BLaER1 treated with 17β-estradiol and CSF1 and Interleukin-3, amounts not matched to agents 10 nM and 100 nM (cell line): Measurements from ENCODE around the gene TTC34.

Source experiments
- H3K27ac ChIP-seq, 11 experiments: shearing (Covaris generic); formaldehyde crosslinking; 2 replicates each; pipeline ENCODE4 v1.8.1; 2022
- H3K27me3 ChIP-seq, 11 experiments: shearing (Covaris generic); formaldehyde crosslinking; 2 replicates each; pipeline ENCODE4 v1.8.1; 2022
- H3K36me3 ChIP-seq, 11 experiments: shearing (Covaris generic); formaldehyde crosslinking; 2 replicates each; pipeline ENCODE4 v1.8.1; 2022
- H3K4me1 ChIP-seq, 10 experiments: shearing (Covaris generic); formaldehyde crosslinking; 2 replicates each; pipeline ENCODE4 v1.8.1; 2022
- H3K4me2 ChIP-seq, 11 experiments: shearing (Covaris generic); formaldehyde crosslinking; 2 replicates each; pipeline ENCODE4 v1.8.1; 2022
- H3K4me3 ChIP-seq, 10 experiments: shearing (Covaris generic); formaldehyde crosslinking; 2 replicates each; pipeline ENCODE4 v1.8.1; 2022
- H3K9ac ChIP-seq, 11 experiments: shearing (Covaris generic); formaldehyde crosslinking; 2 replicates each; pipeline ENCODE4 v1.8.1; 2022
- H3K9me3 ChIP-seq, 11 experiments: shearing (Covaris generic); formaldehyde crosslinking; replicated peaks in 1 of 11; 2 replicates each; pipeline ENCODE4 v1.8.1; 2022
- H4K20me1 ChIP-seq, 11 experiments: shearing (Covaris generic); formaldehyde crosslinking; 2 replicates each; pipeline ENCODE4 v1.8.1; 2022
- Cebpa-rat ChIP-seq, 11 experiments: shearing (Covaris generic); IDR thresholded peaks; 2 replicates each; pipeline ENCODE4 v1.8.1; 2022

The TTC34 gene

GRCh38 chr1:2801535-2802291 is at the start of gene TTC34:
TTC34 (minus strand) TSS chr1:2801693; CDS start chr1:2800827, 866 bp downstream.
- Histone ChIP-seq H3K9me3 (no peaks in the 10 kb centered on the region), H3K4me2 (peak within 1 kb of the TSS; percentile 68 to 87 (median 79))

GRCh38 chr1:2850502-2850901 is 49.0 kb upstream of the TTC34 start:
- Histone ChIP-seq H3K4me2 (no peak overlapping the region), H3K27ac (no peak overlapping the region), H4K20me1 (peaks cover 0 to 9% (median 0%) of the 10 kb centered on the region in 11 experiments; a peak in 6 of 22 replicates), H3K9me3 (no peaks in the 10 kb centered on the region), H3K9ac (no peak overlapping the region), H3K36me3 (no peaks in the 10 kb centered on the region), H3K4me1 (peaks cover 5 to 29% (median 17%) of the 10 kb centered on the region in 10 experiments), H3K27me3 (peaks cover 3 to 42% (median 17%) of the 10 kb centered on the region in 11 experiments; a peak in 13 of 22 replicates), H3K4me3 (no peak overlapping the region)
- no peak for TF ChIP-seq Cebpa-rat (IDR thresholded peaks at IDR 0.05)

More at GRCh38 chr1:2801535-2802291, at the start of gene TTC34:
- no peaks in the 10 kb centered on the region for H3K36me3 ChIP-seq
- peak within 1 kb of the TSS in 6 of 11 experiments; percentile 30 to 49 (median 42); a peak in 7 of 22 replicates for H3K9ac ChIP-seq
- H3K27me3 ChIP-seq, result no peaks in the 10 kb centered on the region
- no peak for TF ChIP-seq Cebpa-rat (IDR thresholded peaks at IDR 0.05)
- no peak within 1 kb of the TSS; a peak in 1 of 20 replicates for H3K4me3 ChIP-seq
- H4K20me1 ChIP-seq, result peaks cover 0 to 40% (median 0%) of the 10 kb centered on the region in 11 experiments; a peak in 6 of 22 replicates
- peaks cover 22 to 53% (median 46%) of the 10 kb centered on the region in 10 experiments for H3K4me1 ChIP-seq
- H3K27ac ChIP-seq, result peak within 1 kb of the TSS in 5 of 11 experiments; percentile 3 to 43 (median 17); a peak in 4 of 22 replicates

- H3K9me3 ChIP-seq, result peaks cover 0 to 5% (median 0%) of the 10 kb centered on the region in 11 experiments; a peak in 4 of 22 replicates
- H4K20me1 ChIP-seq, result peaks cover 0 to 9% (median 0%) of the 10 kb centered on the region in 11 experiments; a peak in 3 of 22 replicates
- peak overlapping the region in 4 of 11 experiments; percentile 26 to 84 (median 66); a peak in 7 of 22 replicates for H3K4me2 ChIP-seq
- no peak overlapping the region for H3K27ac ChIP-seq
- TF ChIP-seq Cebpa-rat (IDR thresholded peaks at IDR 0.05), result no peak
- H3K9ac ChIP-seq, result no peak overlapping the region
- H3K27me3 ChIP-seq, result peaks cover 0 to 19% (median 0%) of the 10 kb centered on the region in 11 experiments; a peak in 6 of 22 replicates
- peaks cover 12 to 52% (median 27%) of the 10 kb centered on the region in 10 experiments for H3K4me1 ChIP-seq
- no peaks in the 10 kb centered on the region for H3K36me3 ChIP-seq
- H3K4me3 ChIP-seq, result no peak overlapping the region
Observed at GRCh38 chr1:2848006-2848670, 46.6 kb upstream of the TTC34 start.

- TF ChIP-seq Cebpa-rat (IDR thresholded peaks at IDR 0.05), result no peak
- Histone ChIP-seq H3K9ac (no peak overlapping the region), H3K27ac (no peak overlapping the region), H3K9me3 (peaks cover 0 to 5% (median 0%) of the 10 kb centered on the region in 11 experiments; a peak in 4 of 22 replicates), H3K4me2 (peak overlapping the region in 4 of 11 experiments; percentile 58 to 84 (median 76); a peak in 8 of 22 replicates), H3K36me3 (no peaks in the 10 kb centered on the region), H3K4me3 (no peak overlapping the region), H4K20me1 (peaks cover 0 to 9% (median 0%) of the 10 kb centered on the region in 11 experiments; a peak in 3 of 22 replicates), H3K27me3 (peaks cover 0 to 18% (median 0%) of the 10 kb centered on the region in 11 experiments; a peak in 6 of 22 replicates), H3K4me1 (peaks cover 12 to 52% (median 27%) of the 10 kb centered on the region in 10 experiments)
Observed at GRCh38 chr1:2847086-2847985, 45.8 kb upstream of the TTC34 start.

- peaks cover 16 to 52% (median 29%) of the 10 kb centered on the region in 10 experiments for H3K4me1 ChIP-seq
- no peak for TF ChIP-seq Cebpa-rat (IDR thresholded peaks at IDR 0.05)
- peaks cover 0 to 5% (median 0%) of the 10 kb centered on the region in 11 experiments; a peak in 4 of 22 replicates for H3K9me3 ChIP-seq
- H4K20me1 ChIP-seq, result peaks cover 0 to 9% (median 0%) of the 10 kb centered on the region in 11 experiments; a peak in 3 of 22 replicates
- no peaks in the 10 kb centered on the region for H3K36me3 ChIP-seq
- H3K4me3 ChIP-seq, result no peak overlapping the region
- 0 out of 22 replicates have a peak overlapping the region, but pooled peaks of 1 of the 11 experiments have one; percentile 22 for H3K9ac ChIP-seq
- H3K4me2 ChIP-seq, result peak overlapping the region; percentile 46 to 84 (median 69)
- peak overlapping the region in 4 of 11 experiments; percentile 11 to 45 (median 38); a peak in 7 of 22 replicates for H3K27ac ChIP-seq
- peaks cover 0 to 18% (median 0%) of the 10 kb centered on the region in 11 experiments; a peak in 6 of 22 replicates for H3K27me3 ChIP-seq
Observed at GRCh38 chr1:2845869-2846268, 44.4 kb upstream of the TTC34 start.

- Histone ChIP-seq H3K36me3 (no peaks in the 10 kb centered on the region), H3K4me3 (no peak overlapping the region), H3K4me1 (peaks cover 19 to 29% (median 21%) of the 10 kb centered on the region in 10 experiments), H3K27ac (no peak overlapping the region), H4K20me1 (peaks cover 0 to 10% (median 0%) of the 10 kb centered on the region in 11 experiments; a peak in 2 of 22 replicates), H3K9me3 (peaks cover 0 to 12% (median 4%) of the 10 kb centered on the region in 11 experiments; a peak in 10 of 22 replicates), H3K27me3 (no peaks in the 10 kb centered on the region), H3K4me2 (peak overlapping the region; percentile 41 to 78 (median 61); a peak in 21 of 22 replicates), H3K9ac (peak overlapping the region in 1 of 11 experiments; percentile 2; a peak in 1 of 22 replicates)
- no peak for TF ChIP-seq Cebpa-rat (IDR thresholded peaks at IDR 0.05)
Observed at GRCh38 chr1:2840036-2840809, 38.7 kb upstream of the TTC34 start.

GRCh38 chr1:2837823-2838222 is 36.3 kb upstream of the TTC34 start:
- H4K20me1 ChIP-seq, result peaks cover 0 to 18% (median 0%) of the 10 kb centered on the region in 11 experiments; a peak in 3 of 22 replicates
- peaks cover 4 to 25% (median 19%) of the 10 kb centered on the region in 10 experiments; a peak in 19 of 20 replicates for H3K4me1 ChIP-seq
- H3K9ac ChIP-seq, result no peak overlapping the region
- H3K36me3 ChIP-seq, result no peaks in the 10 kb centered on the region
- H3K27ac ChIP-seq, result no peak overlapping the region
- H3K4me3 ChIP-seq, result no peak overlapping the region
- H3K9me3 ChIP-seq, result peaks cover 0 to 12% (median 0%) of the 10 kb centered on the region in 11 experiments; a peak in 6 of 22 replicates
- no peak for TF ChIP-seq Cebpa-rat (IDR thresholded peaks at IDR 0.05)
- H3K4me2 ChIP-seq, result no peak overlapping the region
- peaks cover 0 to 6% (median 0%) of the 10 kb centered on the region in 11 experiments; a peak in 2 of 22 replicates for H3K27me3 ChIP-seq
